Lower leg skin (tissue), 4 donors: Measurements from ENCODE around the gene MYO1E. TPM values are rescaled to one million over a fixed set of nuclear protein-coding genes. Genes with fewer than 3 reads are reported as not detected.

ENCODE experiments used
- DNase-seq, 2 donors: peaks; one replicate each; pipeline ENCODE4 v3.0.0-alpha.2; 2019; ENCODE audit warnings: low spot score in 2 of 2
- H3K4me3 ChIP-seq: fragments of 200-600 bp; sonication (generic); 2 replicates; pipeline ENCODE4 v1.5.1; 2017; ENCODE audit warnings: mild to moderate bottlenecking, low read depth; ENCODE audit not compliant: poor library complexity, severe bottlenecking
- CTCF ChIP-seq, 3 donors: fragments of 450-650 bp; IDR thresholded peaks; one replicate each; pipeline ENCODE4 v1.5.1; 2016; ENCODE audit warnings: antibody characterized with exemption in 3 of 3, mild to moderate bottlenecking in 3 of 3, moderate library complexity in 2 of 3
- POLR2A ChIP-seq, 2 donors: fragments of 450-650 bp; IDR thresholded peaks; one replicate each; pipeline ENCODE4 v1.6.1; 2016 to 2017; ENCODE audit warnings: antibody characterized with exemption in 2 of 2, mild to moderate bottlenecking in 1 of 2, moderate library complexity in 1 of 2
- WGBS, 2 donors: methylation state at CpG; one replicate each; pipeline ENCODE4 v1.1.5; 2018; 5-methylcytosine and 5-hydroxymethylcytosine counted together
- intact Hi-C: fragments of 100-400 bp; cut with DNase I; formaldehyde crosslinking; loops from one replicate; pipeline ENCODE4 v1.15.0; 2023; ENCODE audit warnings: low total_unique reads
- total RNA-seq, 4 donors: library from RNA; depleted of rRNA; stranded (reverse); fragments of >200 nt; gene quantifications; one replicate each; pipeline ENCODE4 v1.1.0, GENCODE V29; 2016

Gene MYO1E
- total RNA-seq, 4 donors from 2014 or later, result 134 to 218 (median 183) TPM

- TF ChIP-seq CTCF (IDR thresholded peaks at IDR 0.05), result no peak
- no peak for TF ChIP-seq POLR2A (IDR thresholded peaks at IDR 0.05)
- intact Hi-C loops, result no loop called here
- no peak for DNase-seq
- 90 to 92% methylated on average over 4 of the region's 4 CpGs for WGBS, 2 donors
- H3K4me3 ChIP-seq, result no peak overlapping the region
Measured at GRCh38 chr15:59111251-59111650, 261.4 kb downstream of the MYO1E start.

GRCh38 chr15:59105854-59106253, 266.8 kb downstream of the MYO1E start:
- H3K4me3 ChIP-seq, result peak overlapping the region; percentile 63
- WGBS, 2 donors, result 22 to 23% methylated on average over 2 of the region's 2 CpGs
- no peak for DNase-seq
- TF ChIP-seq CTCF (IDR thresholded peaks at IDR 0.05) (no peak), POLR2A (IDR thresholded peaks at IDR 0.05) (no peak)
- intact Hi-C loops, result loop anchor here (10.0 kb wide), 1 partner anchor 309 kb away; no protein-coding TSS in a partner anchor

GRCh38 chr15:59104912-59105732, 267.5 kb downstream of the MYO1E start, which contains the start of gene CCNB2:
Gene CCNB2 (plus strand): TSS chr15:59105146. CDS start chr15:59105269, 123 bp downstream.
- peak within 1 kb of the TSS; percentile 63 for H3K4me3 ChIP-seq
- no peak for TF ChIP-seq POLR2A (IDR thresholded peaks at IDR 0.05)
- no peak for TF ChIP-seq CTCF (IDR thresholded peaks at IDR 0.05)
- DNase-seq, result peak; percentile 88 to 96
- intact Hi-C loops, result loop anchor here (10.0 kb wide), 1 partner anchor 310 kb away; no protein-coding TSS in a partner anchor
- 0% methylated on average over 56 to 57 of the region's 57 CpGs for WGBS, 2 donors

GRCh38 chr15:59104602-59104911, 268.1 kb downstream of the MYO1E start:
- TF ChIP-seq CTCF (IDR thresholded peaks at IDR 0.05) (no peak), POLR2A (IDR thresholded peaks at IDR 0.05) (no peak)
- no peak overlapping the region for H3K4me3 ChIP-seq
- DNase-seq, result no peak
- 1 to 2% methylated on average over 9 of the region's 9 CpGs for WGBS, 2 donors
- intact Hi-C loops, result loop anchor here (10.0 kb wide), 1 partner anchor 310 kb away; no protein-coding TSS in a partner anchor

- no peak for TF ChIP-seq CTCF (IDR thresholded peaks at IDR 0.05)
- no peak for TF ChIP-seq POLR2A (IDR thresholded peaks at IDR 0.05)
- intact Hi-C loops, result no loop called here
- 59 to 85% methylated on average over 2 of the region's 2 CpGs for whole genome bisulfite sequencing, 2 donors
- no peak overlapping the region for H3K4me3 ChIP-seq
- no peak for DNase-seq
Measured at GRCh38 chr15:59099162-59099685, 273.4 kb downstream of the MYO1E start.
